SIG-M5 treated with dmso at 0.1 percent for 504 hours (cell line): ENCODE measurements around the gene HHIPL1.
A peak's percentile ranks its signal among the peaks of the same experiment; 100 is the strongest.
"Not testable (repeated sequence)": the region's sequence is repeated elsewhere in the genome, so short reads cannot be mapped to it uniquely, and the experiment has no call there.

Experiments
- DNase-seq: peaks from one replicate; lab custom pipeline; 2025; ENCODE audit not compliant: unreplicated experiment; lab: John Stamatoyannopoulos, UW

HHIPL1 gene

DNA sequence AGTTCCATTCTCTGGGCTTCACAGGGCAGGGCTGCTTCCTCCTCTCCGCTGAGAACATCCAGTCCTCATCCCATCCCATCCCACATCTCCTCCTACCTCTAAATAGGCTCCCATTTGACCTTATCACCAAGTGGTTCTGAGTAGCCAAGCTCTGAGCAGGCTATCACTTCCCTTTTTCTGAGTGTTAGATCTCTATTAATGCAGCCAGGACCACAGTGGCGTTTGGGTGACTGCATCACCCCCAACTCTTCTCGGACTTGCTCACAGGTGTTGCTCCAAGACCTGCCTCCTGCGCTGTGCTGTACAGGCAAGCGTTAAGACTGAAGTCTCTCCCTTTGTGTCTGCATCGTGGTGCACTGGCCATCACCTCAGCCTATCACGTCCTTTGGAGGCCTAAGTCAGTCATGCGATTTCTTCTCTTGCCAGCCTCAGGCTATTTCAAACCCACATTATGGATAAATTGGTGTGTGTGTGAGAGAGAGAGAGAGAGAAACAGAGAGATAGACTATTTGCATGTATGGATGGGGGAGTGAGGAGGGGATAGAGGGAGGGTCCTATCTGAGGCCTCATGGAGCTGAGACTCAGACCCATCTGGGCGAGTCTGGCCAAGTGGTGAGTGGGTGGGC is 12.4 kb upstream of the HHIPL1 start:
- DNase-seq = no peak

GRCh38 chr14:99633141-99633540 is 11.8 kb upstream of the HHIPL1 start:
- no peak for DNase-seq

- no peak for DNase-seq
Observed at GRCh38 chr14:99633918-99634317, 11.0 kb upstream of the HHIPL1 start.

DNA sequence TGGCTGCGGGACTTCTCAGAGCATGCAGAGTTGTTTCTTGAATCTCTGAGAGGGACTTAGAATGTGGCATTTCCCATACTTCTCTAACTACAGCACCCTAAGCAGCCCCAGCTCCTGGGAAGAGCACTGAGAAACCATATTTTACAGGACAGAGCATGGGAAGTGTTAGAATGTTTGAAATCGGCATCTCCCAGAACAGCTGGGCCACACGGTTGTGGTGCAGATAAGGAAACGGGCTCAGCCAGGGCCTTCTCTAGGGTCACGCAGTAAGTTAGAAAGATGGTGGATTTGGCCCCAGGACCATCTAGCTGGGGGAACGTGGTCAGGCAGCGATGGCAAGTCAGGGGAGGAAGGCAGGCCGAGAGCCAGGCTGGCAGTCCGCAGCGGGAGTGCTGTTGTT is 10.5 kb upstream of the HHIPL1 start:
- no peak for DNase-seq

DNA sequence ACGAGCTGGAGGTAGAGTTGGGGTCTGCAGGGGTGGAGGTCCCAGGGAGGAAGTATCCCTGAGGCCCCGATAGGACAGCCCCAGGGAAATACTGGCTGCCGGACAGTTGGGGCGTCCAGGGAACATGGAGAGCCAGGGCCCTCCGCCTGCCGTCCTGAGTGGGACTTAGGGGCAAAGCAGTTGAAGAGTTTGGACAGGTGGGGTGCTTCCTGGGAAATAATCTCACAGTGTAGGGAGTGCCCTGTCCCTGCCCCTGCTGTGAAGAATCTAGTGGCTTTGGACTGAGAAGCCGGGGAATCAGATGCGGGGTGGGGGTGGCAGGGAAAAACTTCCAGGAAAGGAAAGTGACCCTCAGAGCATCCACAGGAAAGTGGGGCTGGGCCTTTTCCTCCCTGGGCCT is 9.8 kb upstream of the HHIPL1 start:
- DNase-seq = no peak

DNA sequence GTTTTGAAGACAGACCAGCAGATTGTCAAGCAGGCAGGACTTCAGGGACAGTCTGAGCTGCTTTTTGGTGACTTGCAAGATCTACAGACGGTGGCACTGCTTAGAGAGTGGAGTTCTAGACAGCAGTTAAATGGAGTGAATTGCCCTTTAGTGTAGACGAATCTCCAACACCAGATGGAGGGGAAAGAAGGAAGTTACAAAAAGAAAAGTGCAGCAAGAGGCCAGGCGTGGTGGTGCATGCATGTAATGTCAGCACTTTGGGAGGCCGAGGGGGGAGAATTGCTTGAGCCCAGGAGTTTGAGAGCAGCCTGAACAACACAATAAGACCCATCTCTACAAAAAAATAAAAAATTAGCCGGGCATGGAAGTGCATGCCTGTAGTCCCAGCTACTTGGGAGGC is 8.4 kb upstream of the HHIPL1 start:
- peak; percentile 35 for DNase-seq

DNA sequence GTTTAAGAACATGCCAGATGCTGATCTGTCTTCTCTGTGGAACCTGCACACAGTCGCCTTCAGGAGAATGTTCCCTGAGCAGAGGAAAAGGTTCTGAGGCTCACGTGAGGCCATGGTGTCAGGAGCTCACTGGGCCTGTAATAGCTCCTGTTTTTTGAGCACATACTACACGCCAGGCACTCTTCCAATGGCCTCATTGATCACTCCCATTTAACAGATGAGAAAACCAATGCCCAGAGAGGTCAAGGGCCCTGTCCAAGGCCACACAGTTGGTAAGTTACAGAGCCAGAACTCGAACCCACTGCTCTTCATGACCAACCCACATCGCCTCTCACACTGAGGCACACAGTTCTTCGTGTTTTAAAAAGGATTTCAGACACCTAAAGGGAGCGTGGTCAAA is 7.3 kb upstream of the HHIPL1 start:
- no peak for DNase-seq

DNA sequence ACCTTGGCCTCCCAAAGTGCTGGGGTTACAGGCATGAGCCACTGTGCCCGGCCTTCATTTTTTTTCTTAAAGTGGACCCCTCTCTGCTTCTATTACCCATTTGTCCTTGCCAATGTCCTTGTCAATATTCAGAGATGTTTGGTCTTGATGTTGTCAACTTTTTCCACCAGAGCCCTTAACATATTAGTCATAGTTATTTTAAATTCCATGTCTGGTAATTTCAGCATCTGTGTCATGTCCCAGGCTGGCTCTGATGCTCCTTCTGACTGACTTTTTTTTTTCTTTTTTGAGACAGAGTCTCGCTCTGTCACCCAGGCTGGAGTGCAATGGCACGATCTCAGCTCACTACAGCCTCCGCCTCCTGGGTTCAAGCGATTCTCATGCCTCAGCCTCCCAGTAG is 2.2 kb upstream of the HHIPL1 start:
- not testable (repeated sequence) for DNase-seq

DNA sequence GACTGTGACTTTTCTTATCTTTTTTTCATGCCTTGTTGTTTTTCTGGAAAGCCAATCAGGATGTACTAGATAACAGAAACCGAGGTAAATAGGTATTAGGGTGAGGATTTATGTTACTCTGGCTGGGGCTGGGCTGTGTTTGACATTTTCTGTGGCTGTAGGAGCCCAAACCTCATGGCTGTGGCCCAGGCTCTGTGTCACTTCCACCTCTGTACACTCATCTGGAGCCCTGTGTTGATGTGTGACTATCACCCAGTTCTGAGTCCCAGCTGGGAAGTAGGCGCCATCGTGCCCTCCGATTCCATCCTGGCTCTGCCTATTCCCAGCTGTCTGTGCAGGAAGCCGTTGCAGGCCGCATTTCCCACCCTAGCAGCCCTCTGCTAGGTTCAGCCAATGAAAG is 1.6 kb upstream of the HHIPL1 start:
- no peak for DNase-seq

- DNase-seq = no peak
Observed at GRCh38 chr14:99644035-99644587, 818 bp upstream of the HHIPL1 start.

DNA sequence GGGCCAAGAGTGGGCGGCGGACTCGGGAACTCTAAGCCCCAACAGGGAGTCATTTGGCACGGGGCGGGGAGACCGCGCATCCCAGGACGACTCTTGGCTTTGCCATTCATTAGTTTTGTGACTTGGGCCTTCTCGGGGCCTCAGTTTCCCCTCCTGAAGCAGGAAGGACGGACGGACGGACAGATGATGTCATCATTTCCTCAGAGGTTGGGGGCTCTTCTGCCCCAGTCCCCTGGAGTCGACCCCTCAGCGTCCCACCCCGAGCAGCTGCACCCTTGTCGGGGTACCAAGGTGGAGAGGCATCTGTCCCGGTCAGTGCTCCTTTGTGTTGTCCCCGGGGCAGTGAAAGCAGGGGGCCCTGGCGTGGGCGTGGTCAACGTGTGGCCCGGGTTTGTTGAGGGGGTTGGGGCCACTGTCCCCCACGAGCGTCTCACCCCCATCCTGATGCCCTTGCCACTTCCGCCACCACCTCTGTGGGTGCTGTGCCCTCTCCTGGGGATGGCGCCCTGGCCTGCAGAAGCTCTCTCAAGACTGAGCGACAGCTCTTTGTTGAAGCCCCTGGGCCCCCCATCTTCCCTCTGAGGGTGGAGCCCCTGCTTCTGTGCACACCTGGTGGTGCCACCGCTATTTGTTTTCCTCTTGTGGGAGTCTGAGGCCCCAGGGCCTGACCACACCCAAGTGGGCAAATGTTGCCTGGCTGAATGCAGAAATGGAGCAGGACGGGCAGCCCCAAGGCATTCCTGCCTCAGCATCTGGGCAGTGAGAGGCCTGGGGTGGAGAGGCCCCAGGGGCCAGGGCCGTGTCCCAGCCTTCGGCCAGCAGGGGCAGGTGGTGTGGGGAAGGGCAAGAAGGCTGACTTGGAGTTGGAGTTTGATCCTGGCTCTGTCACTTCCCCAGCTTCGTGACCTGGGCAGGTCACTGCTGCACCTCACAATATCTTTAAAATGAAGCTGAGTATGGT is 896 bp downstream of the HHIPL1 start:
- no peak for DNase-seq

DNA sequence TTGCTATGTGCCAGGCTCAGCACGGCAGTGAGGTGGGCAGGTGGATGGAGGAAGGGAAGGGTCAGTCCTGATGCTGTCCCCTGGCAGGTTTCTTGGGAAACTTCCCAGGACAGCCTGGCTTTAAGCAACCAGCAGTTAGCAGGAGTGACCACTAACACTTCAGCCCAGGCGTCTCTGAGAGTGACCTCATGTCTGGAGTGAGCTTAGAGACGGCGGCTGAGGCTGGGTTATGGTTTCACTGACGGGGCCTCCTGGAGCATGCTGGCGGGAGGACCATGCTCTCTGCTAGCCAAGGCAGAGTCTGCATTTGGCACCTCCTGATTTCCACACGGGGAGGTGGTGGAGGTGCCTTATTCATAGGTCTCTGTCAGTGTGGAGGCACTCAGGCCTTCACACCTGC is 2.5 kb downstream of the HHIPL1 start:
- no peak for DNase-seq

DNA sequence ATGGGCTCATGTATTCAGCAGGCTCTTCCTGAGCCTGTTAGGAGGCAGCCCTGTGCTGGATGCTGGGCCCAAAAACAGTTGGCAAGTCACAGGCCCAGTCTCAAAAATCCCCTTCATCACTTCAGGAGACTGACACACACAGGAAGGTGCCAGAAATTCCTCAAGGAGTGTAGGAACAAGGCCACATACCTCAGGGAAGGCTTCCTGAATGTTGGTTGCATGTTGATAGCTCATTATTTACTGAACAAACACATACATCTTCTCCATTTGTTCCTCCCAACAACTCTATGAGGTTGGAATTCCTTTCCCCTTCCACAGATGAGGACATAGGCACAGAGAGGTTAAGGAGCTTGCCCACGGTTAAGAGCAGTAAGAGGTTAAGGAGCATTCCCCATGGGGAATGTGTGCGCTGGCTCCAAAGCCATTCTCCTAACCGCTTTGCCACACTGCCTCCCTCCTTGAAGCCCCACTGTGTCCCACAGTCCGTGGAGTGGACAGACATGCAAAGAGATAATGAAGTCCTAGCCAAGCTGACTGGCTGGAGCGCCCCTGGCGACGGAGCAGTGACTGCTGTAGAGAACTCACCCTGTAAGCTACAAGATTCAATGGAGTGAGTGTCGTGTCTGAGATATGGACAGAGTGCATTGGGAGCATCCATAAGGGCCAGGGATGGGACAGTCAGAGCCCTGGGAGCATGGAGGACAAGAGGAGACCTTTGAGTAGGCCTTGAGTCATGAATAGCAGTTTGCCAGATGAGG is 3.3 kb downstream of the HHIPL1 start:
- DNase-seq = no peak

DNA sequence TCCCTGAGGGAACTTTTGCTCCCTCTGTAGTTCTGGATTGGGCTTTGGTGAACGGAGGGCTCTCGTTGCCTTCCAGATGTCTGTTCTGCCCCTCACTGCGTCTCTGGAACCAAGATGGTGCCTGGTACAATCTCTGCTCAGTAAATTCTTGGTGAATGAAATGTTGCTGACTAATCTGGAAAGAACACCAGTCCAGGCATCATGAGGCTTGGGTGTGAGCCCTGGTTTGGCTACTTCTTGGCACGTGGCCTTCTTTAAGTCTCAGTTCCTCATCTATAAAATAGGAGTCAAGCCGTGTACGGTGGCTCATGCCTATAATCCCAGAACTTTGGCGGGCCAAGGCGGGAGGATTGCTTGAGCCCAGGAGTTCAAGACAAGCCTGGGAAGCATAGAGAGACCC is 4.3 kb downstream of the HHIPL1 start:
- no peak for DNase-seq

- DNase-seq = no peak
Observed at GRCh38 chr14:99649643-99650042, 4.7 kb downstream of the HHIPL1 start.

- no peak for DNase-seq
Observed at GRCh38 chr14:99650189-99650588, 5.3 kb downstream of the HHIPL1 start.

- DNase-seq = no peak
Observed at GRCh38 chr14:99651953-99652746, 7.2 kb downstream of the HHIPL1 start.

GRCh38 chr14:99654235-99654985 is 9.5 kb downstream of the HHIPL1 start:
- peak; percentile 53 for DNase-seq

DNA sequence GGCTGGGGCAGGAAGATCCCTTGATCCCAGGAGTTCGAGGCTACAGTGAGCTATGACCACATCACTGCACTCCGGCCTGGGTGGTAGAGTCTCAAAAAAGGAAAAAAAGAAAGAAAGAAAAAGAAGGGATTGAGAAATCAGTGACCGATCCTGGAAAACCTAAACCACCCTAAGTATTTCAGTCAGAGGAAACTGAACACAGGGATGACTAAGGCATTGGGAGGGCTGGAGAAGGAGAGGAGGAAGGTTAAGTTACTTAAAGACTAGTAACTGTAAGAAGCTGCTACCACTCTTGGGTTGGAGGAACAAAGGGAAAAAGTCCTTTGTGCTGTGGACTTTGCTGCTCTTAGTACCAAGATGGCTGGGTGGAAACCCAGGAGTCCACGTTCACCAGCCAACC is 10.6 kb downstream of the HHIPL1 start:
- no peak for DNase-seq

DNA sequence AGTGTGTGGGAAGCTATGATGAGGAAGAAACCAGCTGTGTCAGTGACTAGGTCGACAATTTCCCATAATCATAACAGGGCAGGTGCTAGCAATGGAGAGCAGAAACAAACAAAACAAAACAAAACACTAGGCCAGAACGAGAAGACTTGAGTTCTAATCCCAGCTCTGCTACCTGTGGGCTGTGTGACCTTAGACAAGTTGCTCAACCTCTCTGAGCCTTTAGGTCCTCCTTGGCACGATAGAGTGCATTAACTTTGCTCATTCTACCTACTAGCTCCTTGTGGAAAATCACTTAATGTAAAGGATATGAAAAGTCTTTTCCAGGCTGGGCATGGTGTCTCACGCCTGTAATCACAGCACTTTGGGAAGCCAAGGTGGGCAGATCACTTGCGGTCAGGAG is 11.2 kb downstream of the HHIPL1 start:
- no peak for DNase-seq
